Mesenchymal stem cell (in vitro differentiated cells and primary cell): ENCODE results near the gene OTOP3.

Source experiments
- DNase-seq: peaks from one replicate; pipeline ENCODE4 v3.0.0-alpha.2; 2013
- H2AFZ ChIP-seq: one replicate; pipeline ENCODE4 v1.6.1; 2013; ENCODE audit warnings: low read depth, mild to moderate bottlenecking, control low read depth, inconsistent platforms, low read length, moderate library complexity
- H2AK5ac ChIP-seq: 2 replicates; pipeline ENCODE4 v1.6.1; 2013; ENCODE audit warnings: low read length, moderate library complexity, mild to moderate bottlenecking, inconsistent platforms; ENCODE audit not compliant: severe bottlenecking
- H2BK120ac ChIP-seq: one replicate; pipeline ENCODE4 v1.6.1; 2013; ENCODE audit warnings: low read depth, mild to moderate bottlenecking, inconsistent platforms, low read length, moderate library complexity
- H2BK12ac ChIP-seq, 2 experiments: one replicate each; pipeline ENCODE4 v1.6.1; 2013; ENCODE audit warnings: inconsistent platforms in 2 of 2, low read length in 2 of 2, mild to moderate bottlenecking in 2 of 2, moderate library complexity in 2 of 2, control low read depth in 1 of 2
- H2BK15ac ChIP-seq: one replicate; pipeline ENCODE4 v1.6.1; 2013; ENCODE audit warnings: mild to moderate bottlenecking, low read depth, inconsistent platforms; ENCODE audit not compliant: poor library complexity, severe bottlenecking
- H2BK5ac ChIP-seq: 2 replicates; pipeline ENCODE4 v1.6.1; 2013; ENCODE audit warnings: low read depth, mild to moderate bottlenecking, low read length, control low read depth, inconsistent platforms; ENCODE audit not compliant: poor library complexity, severe bottlenecking
- H3K14ac ChIP-seq, 2 experiments: one replicate each; pipeline ENCODE4 v1.6.1; 2013; ENCODE audit warnings: inconsistent platforms in 2 of 2, low read length in 2 of 2, control low read depth in 1 of 2, mild to moderate bottlenecking in 1 of 2, moderate library complexity in 1 of 2
- H3K18ac ChIP-seq, 2 experiments: one replicate each; pipeline ENCODE4 v1.6.1; 2013; ENCODE audit warnings: inconsistent platforms in 2 of 2, low read length in 2 of 2, control low read depth in 1 of 2, low read depth in 1 of 2, mild to moderate bottlenecking in 1 of 2
- H3K23ac ChIP-seq, 2 experiments: one replicate each; pipeline ENCODE4 v1.6.1; 2013; ENCODE audit warnings: inconsistent platforms in 2 of 2, low read length in 2 of 2, mild to moderate bottlenecking in 2 of 2, moderate library complexity in 2 of 2, control low read depth in 1 of 2
- H3K27ac ChIP-seq: 2 replicates; pipeline ENCODE4 v1.5.1; 2013; ENCODE audit warnings: mild to moderate bottlenecking, moderate library complexity, low read length, control low read depth, inconsistent platforms; ENCODE audit not compliant: poor library complexity, severe bottlenecking
- H3K27me3 ChIP-seq, 2 experiments: 2 replicates each; pipeline versions ENCODE4 v1.6.1 to v1.7.0; 2013; ENCODE audit warnings: low read length in 2 of 2, mild to moderate bottlenecking in 2 of 2, moderate library complexity in 2 of 2, control low read depth in 1 of 2, inconsistent platforms in 1 of 2; ENCODE audit not compliant: control insufficient read depth in 1 of 2, insufficient read depth in 1 of 2
- H3K36me3 ChIP-seq, 2 experiments: 2 replicates each; pipeline versions ENCODE4 v1.6.1 to v1.7.0; 2013; ENCODE audit warnings: low read length in 2 of 2, control low read depth in 1 of 2, inconsistent platforms in 1 of 2, low read depth in 1 of 2, mild to moderate bottlenecking in 1 of 2; ENCODE audit not compliant: insufficient read depth in 2 of 2, control insufficient read depth in 1 of 2
- H3K4ac ChIP-seq, 2 experiments: one replicate each; pipeline ENCODE4 v1.6.1; 2013; ENCODE audit warnings: inconsistent platforms in 2 of 2, low read length in 2 of 2, mild to moderate bottlenecking in 2 of 2, moderate library complexity in 2 of 2, control low read depth in 1 of 2, low read depth in 1 of 2
- H3K4me1 ChIP-seq: 2 replicates; pipeline ENCODE4 v1.6.1; 2013; ENCODE audit warnings: low read depth, low read length, control low read depth; ENCODE audit not compliant: control insufficient read depth, insufficient read depth
- H3K4me2 ChIP-seq: 2 replicates; pipeline ENCODE4 v1.6.1; 2013; ENCODE audit warnings: low read length, mild to moderate bottlenecking, inconsistent platforms; ENCODE audit not compliant: poor library complexity, severe bottlenecking
- H3K4me3 ChIP-seq, 2 experiments: 2 replicates each; pipeline versions ENCODE4 v1.5.1 to v1.7.0; 2013; ENCODE audit warnings: low read length in 2 of 2, mild to moderate bottlenecking in 2 of 2, control low read depth in 1 of 2, low read depth in 1 of 2; ENCODE audit not compliant: insufficient read depth in 1 of 2
- H3K79me1 ChIP-seq: replicated peaks from 2 replicates; pipeline ENCODE4 v1.6.1; 2013; ENCODE audit warnings: mild to moderate bottlenecking, control low read depth, low read length, inconsistent platforms; ENCODE audit not compliant: poor library complexity, severe bottlenecking
- H3K9ac ChIP-seq: 2 replicates; pipeline ENCODE4 v1.7.0; 2013; ENCODE audit warnings: mild to moderate bottlenecking, low read length, moderate library complexity
- H3K9me3 ChIP-seq: 2 replicates; pipeline ENCODE4 v1.7.0; 2013; ENCODE audit warnings: mild to moderate bottlenecking, low read length; ENCODE audit not compliant: control insufficient read depth
- H4K8ac ChIP-seq: one replicate; pipeline ENCODE4 v1.6.1; 2013; ENCODE audit warnings: inconsistent platforms, mild to moderate bottlenecking, low read length, moderate library complexity
- H4K91ac ChIP-seq: one replicate; pipeline ENCODE4 v1.6.1; 2013; ENCODE audit warnings: mild to moderate bottlenecking, low read length, inconsistent platforms
- WGBS: methylation state at CpG from one replicate; pipeline ENCODE4 v1.1.7; 2013; ENCODE audit warnings: mixed read lengths; 5-methylcytosine and 5-hydroxymethylcytosine counted together

Gene OTOP3

GRCh38 chr17:74995847-74996246 lies 60.1 kb downstream of the OTOP3 start:
- H2BK15ac ChIP-seq = no peak overlapping the region
- no peak overlapping the region for H2BK120ac ChIP-seq
- H2AFZ ChIP-seq = no peak overlapping the region
- no peak overlapping the region for H4K91ac ChIP-seq
- H3K27ac ChIP-seq = no peak overlapping the region
- H3K9me3 ChIP-seq = no peaks in the 10 kb centered on the region
- peaks cover 28% of the 10 kb centered on the region for H3K79me1 ChIP-seq
- WGBS = 100% methylated on average over 4 of the region's 5 CpGs
- no peak overlapping the region for H3K18ac ChIP-seq
- H2BK5ac ChIP-seq = no peak overlapping the region
- DNase-seq = no peak
- H3K4me2 ChIP-seq = no peak overlapping the region
- H3K23ac ChIP-seq = no peak overlapping the region
- no peak overlapping the region for H3K4ac ChIP-seq
- H3K36me3 ChIP-seq = peaks cover 8 to 23% of the 10 kb centered on the region in 2 experiments
- H3K4me3 ChIP-seq = no peak overlapping the region
- H3K14ac ChIP-seq = no peak overlapping the region
- no peaks in the 10 kb centered on the region for H3K27me3 ChIP-seq
- no peak overlapping the region for H2AK5ac ChIP-seq
- no peak overlapping the region for H2BK12ac ChIP-seq
- H4K8ac ChIP-seq = no peak overlapping the region
- peaks cover 11% of the 10 kb centered on the region for H3K4me1 ChIP-seq
- no peak overlapping the region for H3K9ac ChIP-seq

- Histone ChIP-seq H2BK120ac (no peak overlapping the region), H3K27ac (no peak overlapping the region), H2BK5ac (no peak overlapping the region), H3K79me1 (peaks cover 16% of the 10 kb centered on the region), H3K14ac (no peak overlapping the region), H2AK5ac (no peak overlapping the region), H3K36me3 (peaks cover 34 to 48% of the 10 kb centered on the region in 2 experiments), H3K27me3 (no peaks in the 10 kb centered on the region), H3K4me3 (no peak overlapping the region), H3K4me1 (peaks cover under 1% of the 10 kb centered on the region), H3K4me2 (no peak overlapping the region), H4K91ac (no peak overlapping the region), H2BK15ac (no peak overlapping the region), H3K18ac (no peak overlapping the region), H2BK12ac (no peak overlapping the region), H3K23ac (no peak overlapping the region), H4K8ac (no peak overlapping the region), H3K9ac (no peak overlapping the region), H3K9me3 (no peaks in the 10 kb centered on the region), H2AFZ (no peak overlapping the region), H3K4ac (no peak overlapping the region)
- 91% methylated on average over 6 of the region's 6 CpGs for WGBS
- DNase-seq = no peak
Observed at GRCh38 chr17:74998783-74999182, 63.1 kb downstream of the OTOP3 start.

DNA sequence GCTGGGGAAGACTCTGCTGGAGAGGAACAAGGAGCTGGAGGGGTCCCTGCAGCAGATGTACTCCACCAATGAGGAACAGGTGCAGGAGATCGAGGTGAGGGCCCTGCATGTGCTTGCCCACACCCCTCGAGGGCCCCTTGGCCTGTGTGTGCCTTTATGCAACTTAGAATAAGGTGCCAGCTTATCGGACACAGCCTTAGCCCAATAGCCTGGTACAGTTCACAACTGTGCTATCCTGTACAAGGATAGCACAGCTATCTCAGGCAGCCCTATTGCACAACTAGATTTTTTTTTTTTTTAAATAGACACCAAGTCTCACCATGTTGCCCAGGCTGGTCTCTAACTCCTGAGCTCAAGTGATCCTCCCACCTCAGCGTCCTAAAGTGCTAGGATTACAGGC lies 63.8 kb downstream of the OTOP3 start:
- Histone ChIP-seq H2BK120ac (no peak overlapping the region), H4K8ac (no peak overlapping the region), H2AFZ (no peak overlapping the region), H3K27ac (no peak overlapping the region), H3K18ac (no peak overlapping the region), H3K4me1 (no peaks in the 10 kb centered on the region), H3K4me2 (no peak overlapping the region), H2BK15ac (no peak overlapping the region), H3K4me3 (no peak overlapping the region), H3K36me3 (peaks cover 41 to 53% of the 10 kb centered on the region in 2 experiments), H3K9ac (no peak overlapping the region), H4K91ac (no peak overlapping the region), H3K23ac (peak overlapping the region in 1 of 2 experiments; percentile 9), H3K79me1 (peaks cover 15% of the 10 kb centered on the region), H2BK5ac (no peak overlapping the region), H2BK12ac (no peak overlapping the region), H2AK5ac (no peak overlapping the region), H3K14ac (no peak overlapping the region), H3K9me3 (no peaks in the 10 kb centered on the region), H3K4ac (no peak overlapping the region), H3K27me3 (no peaks in the 10 kb centered on the region)
- DNase-seq = no peak
- WGBS = 96% methylated on average over 4 of the region's 4 CpGs
